HCT116 (cell line): ENCODE data around the gene MYO1F. TPM values are rescaled to one million over a fixed set of nuclear protein-coding genes. Genes with fewer than 3 reads are reported as not detected.

ENCODE experiments used
- ATAC-seq: fragments of 200-7000 bp; cut with Tn5 transposase; 2 replicates; pipeline ENCODE4 v1.9.1; 2020; ENCODE audit warnings: mild to moderate bottlenecking, moderate library complexity
- BruUV-seq: library from RNA; stranded (reverse); fragments of 400-500 nt; replicated peaks from 2 replicates; lab custom pipeline; 2021; lab: Mats Ljungman, UMichigan
- CTCF ChIA-PET: fragments of 300-600 bp; sonication (Branson Sonifier 250); formaldehyde crosslinking; loops from one replicate; lab custom pipeline; 2021; ENCODE audit warnings: antibody characterized with exemption; lab: Charles Lee
- POLR2A ChIA-PET: fragments of 300-600, 350-600 bp; sonication (Branson Sonifier 250); formaldehyde crosslinking; loops from one replicate; lab custom pipeline; 2021; ENCODE audit warnings: antibody characterized with exemption; lab: Charles Lee
- RAD21 ChIA-PET, 2 experiments: fragments of 300-600 bp; sonication (Branson Sonifier 250); formaldehyde crosslinking; loops; one replicate each; lab custom pipeline; 2023; ENCODE audit warnings: low total read pairs in 2 of 2; ENCODE audit not compliant: uncharacterized antibody in 2 of 2, unreplicated experiment in 2 of 2, low non-redundant PET in 1 of 2; lab: Charles Lee
- DNase-seq: peaks from one replicate; pipeline ENCODE4 v3.0.0-alpha.2; 2010; ENCODE audit warnings: low read depth, low spot score
- H2AFZ ChIP-seq: fragments of 200-600 bp; shearing (Covaris generic), sonication (generic); 2 replicates; pipeline ENCODE4 v1.6.1; 2017; ENCODE audit warnings: low read depth, mixed run types, mixed read lengths, antibody characterized with exemption, low read length; ENCODE audit not compliant: poor library complexity, severe bottlenecking
- H3K27ac ChIP-seq: 2 replicates; pipeline ENCODE4 v1.5.1; 2012; ENCODE audit warnings: low read depth, low read length
- H3K27me3 ChIP-seq: fragments of 200-600 bp; sonication (generic); 2 replicates; pipeline ENCODE4 v1.6.1; 2016; ENCODE audit warnings: mixed run types, low read length, mixed read lengths; ENCODE audit not compliant: insufficient read depth
- H3K36me3 ChIP-seq, 2 experiments: fragments of 200-500 bp in 1 of 2; fragments of 200-600 bp in 1 of 2; sonication (Bioruptor generic) in 1 of 2; sonication (generic) in 1 of 2; 2 replicates each; pipeline versions ENCODE4 v1.5.1 to v1.6.1; 2014 to 2016; ENCODE audit warnings: low read length in 2 of 2, inconsistent platforms in 1 of 2, mixed read lengths in 1 of 2, mixed run types in 1 of 2; ENCODE audit not compliant: insufficient read depth in 2 of 2, control insufficient read depth in 1 of 2
- H3K4me1 ChIP-seq, 2 experiments: fragments of 200-600 bp in 1 of 2; sonication (generic) in 1 of 2; 2 replicates each; pipeline versions ENCODE4 v1.5.1 to v1.6.1; 2012 to 2017; ENCODE audit warnings: low read length in 2 of 2, inconsistent platforms in 1 of 2, mild to moderate bottlenecking in 1 of 2, mixed read lengths in 1 of 2, mixed run types in 1 of 2, moderate library complexity in 1 of 2; ENCODE audit not compliant: insufficient read depth in 2 of 2, control insufficient read depth in 1 of 2
- H3K4me2 ChIP-seq: fragments of 200-600 bp; sonication (generic); 2 replicates; pipeline ENCODE4 v1.6.1; 2017; ENCODE audit warnings: mixed run types, low read length, mixed read lengths
- H3K4me3 ChIP-seq, 2 experiments: fragments of 200-600 bp in 1 of 2; sonication (generic) in 1 of 2; replicated peaks in 1 of 2; 2 replicates each; pipeline ENCODE4 v1.5.1; 2011 to 2016; ENCODE audit warnings: low read length in 2 of 2, control low read depth in 1 of 2, low read depth in 1 of 2, mild to moderate bottlenecking in 1 of 2, mixed read lengths in 1 of 2, mixed run types in 1 of 2
- H3K79me2 ChIP-seq: fragments of 200-600 bp; sonication (generic); 2 replicates; pipeline ENCODE4 v1.6.1; 2017; ENCODE audit warnings: mild to moderate bottlenecking, mixed run types, low read length, moderate library complexity, mixed read lengths; ENCODE audit not compliant: insufficient read depth
- H3K9ac ChIP-seq: fragments of 200-600 bp; sonication (generic); 2 replicates; pipeline ENCODE4 v1.6.1; 2016; ENCODE audit warnings: low read length, mixed read lengths
- H3K9me2 ChIP-seq: fragments of 200-600 bp; sonication (generic), shearing (Covaris generic); 2 replicates; pipeline ENCODE4 v1.6.1; 2017; ENCODE audit warnings: mixed run types, mild to moderate bottlenecking, moderate library complexity; ENCODE audit not compliant: insufficient read depth
- H3K9me3 ChIP-seq, 2 experiments: fragments of 200-500 bp in 1 of 2; fragments of 200-600 bp in 1 of 2; sonication (Bioruptor generic) in 1 of 2; sonication (generic) in 1 of 2; 2 replicates each; pipeline ENCODE4 v1.6.1; 2014 to 2017; ENCODE audit warnings: low read length in 2 of 2, mixed read lengths in 2 of 2, inconsistent platforms in 1 of 2, low read depth in 1 of 2, mild to moderate bottlenecking in 1 of 2, mixed run types in 1 of 2, moderate library complexity in 1 of 2; ENCODE audit not compliant: control insufficient read depth in 1 of 2, insufficient read depth in 1 of 2
- H4K20me1 ChIP-seq: fragments of 200-600 bp; sonication (generic), shearing (Covaris generic); 2 replicates; pipeline ENCODE4 v1.6.1; 2017; ENCODE audit warnings: mixed run types, mild to moderate bottlenecking, moderate library complexity; ENCODE audit not compliant: insufficient read depth
- CBX3 ChIP-seq: IDR thresholded peaks from 2 replicates; pipeline ENCODE4 v1.6.1; 2012; ENCODE audit warnings: low read depth
- CEBPB ChIP-seq: IDR thresholded peaks from 2 replicates; pipeline ENCODE4 v1.6.1; 2012; ENCODE audit warnings: low read depth
- EGR1 ChIP-seq: IDR thresholded peaks from 2 replicates; pipeline ENCODE4 v1.6.1; 2012; ENCODE audit warnings: low read depth
- ELF1 ChIP-seq: IDR thresholded peaks from 2 replicates; pipeline ENCODE4 v1.6.1; 2012; ENCODE audit warnings: low read depth, borderline replicate concordance
- EZH2phosphoT487 ChIP-seq: fragments of 200-600 bp; IDR thresholded peaks from 2 replicates; pipeline ENCODE4 v1.6.1; 2018; ENCODE audit warnings: antibody characterized with exemption, borderline replicate concordance
- FOSL1 ChIP-seq: IDR thresholded peaks from 2 replicates; pipeline ENCODE4 v1.6.1; 2012; ENCODE audit warnings: low read depth
- POLR2A ChIP-seq: IDR thresholded peaks from 2 replicates; pipeline ENCODE4 v1.7.0; 2011; ENCODE audit warnings: borderline replicate concordance; ENCODE audit not compliant: insufficient read depth, insufficient read length; ENCODE audit errors: extremely low read depth
- RAD21 ChIP-seq: IDR thresholded peaks from 2 replicates; pipeline ENCODE4 v1.6.1; 2012; ENCODE audit warnings: low read depth, mild to moderate bottlenecking
- SRF ChIP-seq: IDR thresholded peaks from 2 replicates; pipeline ENCODE4 v1.6.1; 2012; ENCODE audit warnings: low read depth
- ZFX ChIP-seq: fragments of 450-650 bp; IDR thresholded peaks from 2 replicates; pipeline ENCODE4 v1.6.1; 2017
- ZNF274 ChIP-seq: fragments of 200-500 bp; sonication (Bioruptor generic); IDR thresholded peaks from 2 replicates; pipeline ENCODE4 v1.6.1; 2014; ENCODE audit warnings: mild to moderate bottlenecking, low read depth, low read length, inconsistent platforms
- intact Hi-C: fragments of 100-400 bp; cut with micrococcal nuclease; formaldehyde crosslinking; loops from 2 replicates; pipeline ENCODE4 v1.10.0; 2022
- total RNA-seq: library from RNA; stranded (reverse); gene quantifications from one replicate; pipeline ENCODE4 v1.2.1, GENCODE V29; 2021; ENCODE audit not compliant: unreplicated experiment
- TF ChIP-seq, protein P1 (sequence below): IDR thresholded peaks from 2 replicates; pipeline ENCODE4 v1.6.1; 2012; ENCODE audit warnings: low read depth
- TF ChIP-seq, protein P2 (sequence below): IDR thresholded peaks from 2 replicates; pipeline ENCODE4 v1.6.1; 2011; ENCODE audit warnings: mild to moderate bottlenecking, low read length, moderate library complexity; ENCODE audit not compliant: insufficient replicate concordance; ENCODE audit errors: extremely low read depth

Gene MYO1F
- total RNA-seq, 1 experiment from 2014 or later, result 0.39 TPM

DNA sequence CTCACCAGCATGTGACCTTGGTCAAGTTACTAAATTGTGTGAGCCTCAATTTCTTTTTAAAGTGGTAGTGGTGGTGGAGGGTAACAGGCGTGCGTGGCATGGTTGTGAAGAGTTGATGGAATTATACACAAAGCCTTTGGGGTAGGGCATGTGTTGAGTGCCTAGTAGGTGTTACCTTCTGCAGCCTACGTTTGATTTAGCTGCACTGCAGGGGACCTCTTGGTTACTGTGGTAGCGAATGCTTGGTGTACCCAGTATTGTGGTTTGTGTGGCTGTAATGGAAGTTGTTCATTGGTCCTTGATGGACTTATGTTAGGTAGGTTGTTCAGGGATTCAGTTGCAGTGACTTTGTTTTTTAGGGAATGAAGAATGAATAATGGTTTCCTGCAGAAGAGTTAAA, 99.4 kb downstream of the MYO1F start:
- peaks cover 100% of the 10 kb centered on the region for H3K79me2 ChIP-seq

More for the DNA sequence above, 99.4 kb downstream of the MYO1F start:
- H4K20me1 ChIP-seq, result no peaks in the 10 kb centered on the region; the same call in 1 of the 2 replicates
- H3K9me2 ChIP-seq, result no peaks in the 10 kb centered on the region
- CTCF ChIA-PET, result no interaction called here
- no TSS peak for BruUV-seq
- RAD21 ChIA-PET, result no interaction called here
- H3K36me3 ChIP-seq, result peaks cover 48 to 59% of the 10 kb centered on the region in 2 experiments
- H3K9ac ChIP-seq, result no peak overlapping the region
- no peak overlapping the region for H3K4me3 ChIP-seq
- no peak for DNase-seq
- H3K4me2 ChIP-seq, result no peak overlapping the region
- H3K27me3 ChIP-seq, result no peaks in the 10 kb centered on the region
- H3K9me3 ChIP-seq, result no peaks in the 10 kb centered on the region
- no peak overlapping the region for H3K27ac ChIP-seq
- TF ChIP-seq CBX3 (no peak), ELF1 (no peak), EGR1 (no peak), SRF (no peak), POLR2A (no peak), CEBPB (no peak), RAD21 (no peak), ZFX (no peak), EZH2phosphoT487 (no peak), ZNF274 (no peak), FOSL1 (no peak)
- TF ChIP-seq, protein P1, sequence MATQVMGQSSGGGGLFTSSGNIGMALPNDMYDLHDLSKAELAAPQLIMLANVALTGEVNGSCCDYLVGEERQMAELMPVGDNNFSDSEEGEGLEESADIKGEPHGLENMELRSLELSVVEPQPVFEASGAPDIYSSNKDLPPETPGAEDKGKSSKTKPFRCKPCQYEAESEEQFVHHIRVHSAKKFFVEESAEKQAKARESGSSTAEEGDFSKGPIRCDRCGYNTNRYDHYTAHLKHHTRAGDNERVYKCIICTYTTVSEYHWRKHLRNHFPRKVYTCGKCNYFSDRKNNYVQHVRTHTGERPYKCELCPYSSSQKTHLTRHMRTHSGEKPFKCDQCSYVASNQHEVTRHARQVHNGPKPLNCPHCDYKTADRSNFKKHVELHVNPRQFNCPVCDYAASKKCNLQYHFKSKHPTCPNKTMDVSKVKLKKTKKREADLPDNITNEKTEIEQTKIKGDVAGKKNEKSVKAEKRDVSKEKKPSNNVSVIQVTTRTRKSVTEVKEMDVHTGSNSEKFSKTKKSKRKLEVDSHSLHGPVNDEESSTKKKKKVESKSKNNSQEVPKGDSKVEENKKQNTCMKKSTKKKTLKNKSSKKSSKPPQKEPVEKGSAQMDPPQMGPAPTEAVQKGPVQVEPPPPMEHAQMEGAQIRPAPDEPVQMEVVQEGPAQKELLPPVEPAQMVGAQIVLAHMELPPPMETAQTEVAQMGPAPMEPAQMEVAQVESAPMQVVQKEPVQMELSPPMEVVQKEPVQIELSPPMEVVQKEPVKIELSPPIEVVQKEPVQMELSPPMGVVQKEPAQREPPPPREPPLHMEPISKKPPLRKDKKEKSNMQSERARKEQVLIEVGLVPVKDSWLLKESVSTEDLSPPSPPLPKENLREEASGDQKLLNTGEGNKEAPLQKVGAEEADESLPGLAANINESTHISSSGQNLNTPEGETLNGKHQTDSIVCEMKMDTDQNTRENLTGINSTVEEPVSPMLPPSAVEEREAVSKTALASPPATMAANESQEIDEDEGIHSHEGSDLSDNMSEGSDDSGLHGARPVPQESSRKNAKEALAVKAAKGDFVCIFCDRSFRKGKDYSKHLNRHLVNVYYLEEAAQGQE, result no peak
- TF ChIP-seq, protein P2, sequence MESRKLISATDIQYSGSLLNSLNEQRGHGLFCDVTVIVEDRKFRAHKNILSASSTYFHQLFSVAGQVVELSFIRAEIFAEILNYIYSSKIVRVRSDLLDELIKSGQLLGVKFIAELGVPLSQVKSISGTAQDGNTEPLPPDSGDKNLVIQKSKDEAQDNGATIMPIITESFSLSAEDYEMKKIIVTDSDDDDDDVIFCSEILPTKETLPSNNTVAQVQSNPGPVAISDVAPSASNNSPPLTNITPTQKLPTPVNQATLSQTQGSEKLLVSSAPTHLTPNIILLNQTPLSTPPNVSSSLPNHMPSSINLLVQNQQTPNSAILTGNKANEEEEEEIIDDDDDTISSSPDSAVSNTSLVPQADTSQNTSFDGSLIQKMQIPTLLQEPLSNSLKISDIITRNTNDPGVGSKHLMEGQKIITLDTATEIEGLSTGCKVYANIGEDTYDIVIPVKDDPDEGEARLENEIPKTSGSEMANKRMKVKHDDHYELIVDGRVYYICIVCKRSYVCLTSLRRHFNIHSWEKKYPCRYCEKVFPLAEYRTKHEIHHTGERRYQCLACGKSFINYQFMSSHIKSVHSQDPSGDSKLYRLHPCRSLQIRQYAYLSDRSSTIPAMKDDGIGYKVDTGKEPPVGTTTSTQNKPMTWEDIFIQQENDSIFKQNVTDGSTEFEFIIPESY, result no peak
- TF ChIP-seq, all 23 proteins: peak for 0
- intact Hi-C loops, result no loop called here
- Histone ChIP-seq H3K4me1 (no peaks in the 10 kb centered on the region), H2AFZ (no peak overlapping the region)
- ATAC-seq, result no peak
- POLR2A ChIA-PET, result no interaction called here
